ENCODE results near the gene CDH12.

DNA sequence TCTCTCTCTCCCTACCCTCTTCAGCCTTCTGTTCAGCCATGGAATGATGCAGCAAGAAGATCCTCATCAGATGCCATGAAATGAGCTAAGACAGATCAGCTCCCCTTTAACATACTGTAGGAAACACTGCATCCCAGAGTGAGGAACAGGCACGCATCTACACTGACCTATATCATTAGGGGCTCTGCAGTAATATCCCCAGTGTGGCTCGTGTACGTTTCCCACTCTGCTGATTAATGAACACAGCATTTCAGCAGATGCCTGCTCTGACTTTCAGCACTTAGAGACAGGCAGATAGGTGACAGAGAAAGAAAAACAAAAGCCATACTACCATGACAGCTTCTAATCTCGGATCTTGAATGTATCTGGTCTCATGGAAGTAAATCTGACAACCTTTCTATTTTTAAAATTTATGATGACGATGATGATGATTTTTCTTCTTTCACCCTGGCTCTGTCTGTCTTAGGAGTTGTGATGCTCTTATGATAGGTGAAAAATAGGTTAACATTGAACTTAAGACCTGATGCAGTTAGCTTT, 750.3 kb downstream of the CDH12 start:
- TF ChIP-seq, protein P1, sequence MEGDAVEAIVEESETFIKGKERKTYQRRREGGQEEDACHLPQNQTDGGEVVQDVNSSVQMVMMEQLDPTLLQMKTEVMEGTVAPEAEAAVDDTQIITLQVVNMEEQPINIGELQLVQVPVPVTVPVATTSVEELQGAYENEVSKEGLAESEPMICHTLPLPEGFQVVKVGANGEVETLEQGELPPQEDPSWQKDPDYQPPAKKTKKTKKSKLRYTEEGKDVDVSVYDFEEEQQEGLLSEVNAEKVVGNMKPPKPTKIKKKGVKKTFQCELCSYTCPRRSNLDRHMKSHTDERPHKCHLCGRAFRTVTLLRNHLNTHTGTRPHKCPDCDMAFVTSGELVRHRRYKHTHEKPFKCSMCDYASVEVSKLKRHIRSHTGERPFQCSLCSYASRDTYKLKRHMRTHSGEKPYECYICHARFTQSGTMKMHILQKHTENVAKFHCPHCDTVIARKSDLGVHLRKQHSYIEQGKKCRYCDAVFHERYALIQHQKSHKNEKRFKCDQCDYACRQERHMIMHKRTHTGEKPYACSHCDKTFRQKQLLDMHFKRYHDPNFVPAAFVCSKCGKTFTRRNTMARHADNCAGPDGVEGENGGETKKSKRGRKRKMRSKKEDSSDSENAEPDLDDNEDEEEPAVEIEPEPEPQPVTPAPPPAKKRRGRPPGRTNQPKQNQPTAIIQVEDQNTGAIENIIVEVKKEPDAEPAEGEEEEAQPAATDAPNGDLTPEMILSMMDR (IDR thresholded peaks at IDR 0.05; ENCODE audit: low read length), result no peak
- TF ChIP-seq EZH2 (IDR thresholded peaks at IDR 0.05; ENCODE audit: borderline replicate concordance, low read length), result no peak

Data from OCI-LY1 (cell line).